Activated CD4-positive, alpha-beta T cell treated with anti-CD3 and anti-CD28 coated beads, Interleukin-2, amount 10 ng/mL, durations not matched to agents 24 days and 14 days (primary cell): ENCODE measurements around the gene FHIP2A. TPM values are rescaled to one million over a fixed set of nuclear protein-coding genes. Genes with fewer than 3 reads are reported as not detected.
"Not testable (repeated sequence)": the region's sequence is repeated elsewhere in the genome, so short reads cannot be mapped to it uniquely, and the experiment has no call there.

Experiments used
- DNase-seq: peaks from one replicate; pipeline ENCODE4 v3.0.0; 2022
- H3K27ac Mint-ChIP-seq: one replicate; pipeline ENCODE4 v1.8.0; 2022; ENCODE audit warnings: mild to moderate bottlenecking, mixed read lengths
- H3K27me3 Mint-ChIP-seq: one replicate; pipeline ENCODE4 v1.8.0; 2022; ENCODE audit warnings: mixed read lengths
- H3K36me3 Mint-ChIP-seq: one replicate; pipeline ENCODE4 v1.8.0; 2022; ENCODE audit warnings: low read depth, mild to moderate bottlenecking, mixed read lengths
- H3K4me1 Mint-ChIP-seq: one replicate; pipeline ENCODE4 v1.8.0; 2021; ENCODE audit warnings: mixed read lengths
- H3K4me3 Mint-ChIP-seq: one replicate; pipeline ENCODE4 v1.8.0; 2022; ENCODE audit warnings: mild to moderate bottlenecking, moderate library complexity, mixed read lengths
- H3K9me3 Mint-ChIP-seq: one replicate; pipeline ENCODE4 v1.8.0; 2021; ENCODE audit warnings: mixed read lengths
- intact Hi-C: fragments of 100-400 bp; cut with micrococcal nuclease; formaldehyde crosslinking; loops from one replicate; pipeline ENCODE4 v1.15.1; 2023
- total RNA-seq: library from RNA; stranded (reverse); gene quantifications from 2 replicates; pipeline ENCODE4 v1.2.3, GENCODE V29; 2022

Gene FHIP2A
- total RNA-seq, 1 donor from 2014 or later: 24.2 TPM

- DNase-seq: no peak
- peaks cover 37% of the 10 kb centered on the region for H3K4me1 Mint-ChIP-seq
- H3K4me3 Mint-ChIP-seq: peak overlapping the region; percentile 33
- no peaks in the 10 kb centered on the region for H3K9me3 Mint-ChIP-seq
- H3K27ac Mint-ChIP-seq: no peak overlapping the region
- intact Hi-C loops: loop anchor here (2.0 kb wide), 2 partner anchors 24 to 32 kb away; no protein-coding TSS in a partner anchor
- peaks cover 28% of the 10 kb centered on the region for H3K36me3 Mint-ChIP-seq
- H3K27me3 Mint-ChIP-seq: peaks cover 2% of the 10 kb centered on the region
Measured at GRCh38 chr10:114824391-114824790, 2.8 kb downstream of the FHIP2A start.

- peaks cover 41% of the 10 kb centered on the region for H3K4me1 Mint-ChIP-seq
- H3K36me3 Mint-ChIP-seq: peaks cover 31% of the 10 kb centered on the region
- peak overlapping the region; percentile 23 for H3K4me3 Mint-ChIP-seq
- peak overlapping the region; percentile 71 for H3K27ac Mint-ChIP-seq
- no peaks in the 10 kb centered on the region for H3K27me3 Mint-ChIP-seq
- intact Hi-C loops: loop anchor here (1.0 to 2.0 kb wide), 3 partner anchors 25 to 284 kb away; no protein-coding TSS in a partner anchor
- no peak for DNase-seq
- H3K9me3 Mint-ChIP-seq: no peaks in the 10 kb centered on the region
Measured at GRCh38 chr10:114825513-114826253, 4.1 kb downstream of the FHIP2A start.

- Mint-ChIP-seq H3K4me3 (no peak overlapping the region), H3K27ac (no peak overlapping the region), H3K27me3 (no peaks in the 10 kb centered on the region), H3K36me3 (peaks cover 43% of the 10 kb centered on the region), H3K9me3 (no peaks in the 10 kb centered on the region), H3K4me1 (peaks cover 34% of the 10 kb centered on the region)
- intact Hi-C loops: no loop called here
- DNase-seq: no peak
Measured at GRCh38 chr10:114829160-114829909, 7.8 kb downstream of the FHIP2A start.

GRCh38 chr10:114831186-114831867 lies 9.7 kb downstream of the FHIP2A start:
- intact Hi-C loops: no loop called here
- Mint-ChIP-seq H3K27me3 (no peaks in the 10 kb centered on the region), H3K4me1 (peaks cover 21% of the 10 kb centered on the region), H3K27ac (no peak overlapping the region), H3K36me3 (peaks cover 36% of the 10 kb centered on the region), H3K4me3 (no peak overlapping the region), H3K9me3 (no peaks in the 10 kb centered on the region)
- no peak for DNase-seq

GRCh38 chr10:114837690-114838089 lies 16.1 kb downstream of the FHIP2A start:
- Mint-ChIP-seq H3K4me3 (no peak overlapping the region), H3K27me3 (no peaks in the 10 kb centered on the region), H3K9me3 (no peaks in the 10 kb centered on the region), H3K27ac (no peak overlapping the region), H3K36me3 (peaks cover 45% of the 10 kb centered on the region), H3K4me1 (peaks cover 2% of the 10 kb centered on the region)
- no peak for DNase-seq
- intact Hi-C loops: no loop called here

- DNase-seq: peak; percentile 45
- H3K27ac Mint-ChIP-seq: no peak overlapping the region
- H3K27me3 Mint-ChIP-seq: no peaks in the 10 kb centered on the region
- H3K4me3 Mint-ChIP-seq: no peak overlapping the region
- intact Hi-C loops: no loop called here
- H3K4me1 Mint-ChIP-seq: no peaks in the 10 kb centered on the region
- H3K9me3 Mint-ChIP-seq: no peaks in the 10 kb centered on the region
- H3K36me3 Mint-ChIP-seq: peaks cover 44% of the 10 kb centered on the region
Measured at GRCh38 chr10:114839901-114840300, 18.3 kb downstream of the FHIP2A start.

GRCh38 chr10:114845978-114846693 lies 24.6 kb downstream of the FHIP2A start:
- no peak for DNase-seq
- Mint-ChIP-seq H3K4me3 (no peak overlapping the region), H3K4me1 (peaks cover 2% of the 10 kb centered on the region), H3K9me3 (no peaks in the 10 kb centered on the region), H3K36me3 (peaks cover 59% of the 10 kb centered on the region), H3K27ac (no peak overlapping the region), H3K27me3 (no peaks in the 10 kb centered on the region)
- intact Hi-C loops: no loop called here

GRCh38 chr10:114847517-114847916 lies 25.9 kb downstream of the FHIP2A start:
- DNase-seq, intact Hi-C loops, H3K27ac Mint-ChIP-seq, H3K9me3 Mint-ChIP-seq, H3K27me3 Mint-ChIP-seq, H3K4me1 Mint-ChIP-seq, H3K4me3 Mint-ChIP-seq: not testable (repeated sequence)
- H3K36me3 Mint-ChIP-seq: peaks cover 64% of the 10 kb centered on the region

GRCh38 chr10:114849674-114850073 lies 28.1 kb downstream of the FHIP2A start:
- intact Hi-C loops: no loop called here
- H3K27ac Mint-ChIP-seq: no peak overlapping the region
- H3K27me3 Mint-ChIP-seq: no peaks in the 10 kb centered on the region

GRCh38 chr10:114850126-114850525 lies 28.5 kb downstream of the FHIP2A start:
- H3K4me3 Mint-ChIP-seq: no peak overlapping the region
- intact Hi-C loops: no loop called here
- H3K9me3 Mint-ChIP-seq: no peaks in the 10 kb centered on the region
- H3K27ac Mint-ChIP-seq: no peak overlapping the region
- peaks cover 3% of the 10 kb centered on the region for H3K4me1 Mint-ChIP-seq
- H3K27me3 Mint-ChIP-seq: no peaks in the 10 kb centered on the region
- peaks cover 66% of the 10 kb centered on the region for H3K36me3 Mint-ChIP-seq
- no peak for DNase-seq

More at GRCh38 chr10:114849674-114850073, 28.1 kb downstream of the FHIP2A start:
- Mint-ChIP-seq H3K36me3 (peaks cover 65% of the 10 kb centered on the region), H3K4me3 (no peak overlapping the region), H3K4me1 (peaks cover 2% of the 10 kb centered on the region), H3K9me3 (no peaks in the 10 kb centered on the region)
- no peak for DNase-seq

- Mint-ChIP-seq H3K27me3 (no peaks in the 10 kb centered on the region), H3K9me3 (no peaks in the 10 kb centered on the region), H3K36me3 (peaks cover 67% of the 10 kb centered on the region), H3K27ac (no peak overlapping the region), H3K4me1 (peaks cover 9% of the 10 kb centered on the region), H3K4me3 (no peak overlapping the region)
- DNase-seq: no peak
- intact Hi-C loops: no loop called here
Measured at GRCh38 chr10:114851336-114851735, 29.8 kb downstream of the FHIP2A start.

- no peak overlapping the region for H3K4me3 Mint-ChIP-seq
- intact Hi-C loops: no loop called here
- H3K27me3 Mint-ChIP-seq: no peaks in the 10 kb centered on the region
- no peak overlapping the region for H3K27ac Mint-ChIP-seq
- H3K4me1 Mint-ChIP-seq: peaks cover 17% of the 10 kb centered on the region
- peaks cover 67% of the 10 kb centered on the region for H3K36me3 Mint-ChIP-seq
- H3K9me3 Mint-ChIP-seq: no peaks in the 10 kb centered on the region
- DNase-seq: no peak
Measured at GRCh38 chr10:114852197-114852596, 30.6 kb downstream of the FHIP2A start.

- intact Hi-C loops: no loop called here
- H3K4me1 Mint-ChIP-seq: peaks cover 23% of the 10 kb centered on the region
- no peaks in the 10 kb centered on the region for H3K27me3 Mint-ChIP-seq
- no peak overlapping the region for H3K27ac Mint-ChIP-seq
- DNase-seq: no peak
- H3K4me3 Mint-ChIP-seq: no peak overlapping the region
- no peaks in the 10 kb centered on the region for H3K9me3 Mint-ChIP-seq
- peaks cover 59% of the 10 kb centered on the region for H3K36me3 Mint-ChIP-seq
Measured at GRCh38 chr10:114854906-114855305, 33.3 kb downstream of the FHIP2A start.
